Peyer's patch (tissue), 4 donors: Measurements from ENCODE around the gene CADPS. TPM values are rescaled to one million over a fixed set of nuclear protein-coding genes. Genes with fewer than 3 reads are reported as not detected.

Source experiments
- DNase-seq, 3 donors: peaks; one replicate each; pipeline ENCODE4 v3.0.0-alpha.2; 2017 to 2019
- H3K27ac ChIP-seq, 4 donors: fragments of 200-600 bp; sonication (generic); one replicate each; pipeline ENCODE4 v1.5.1; 2016 to 2019
- H3K27me3 ChIP-seq, 2 donors: fragments of 200-600 bp; sonication (generic); one replicate each; pipeline ENCODE4 v1.5.1; 2019
- H3K36me3 ChIP-seq, 3 donors: fragments of 200-600 bp; sonication (generic); one replicate each; pipeline ENCODE4 v1.5.1; 2016 to 2019
- H3K4me1 ChIP-seq, 4 donors: fragments of 200-600 bp; sonication (generic); one replicate each; pipeline ENCODE4 v1.5.1; 2016 to 2019
- H3K4me3 ChIP-seq, 4 donors: fragments of 200-600 bp; sonication (generic); 1 replicate in 3 of 4; 2 replicates in 1 of 4; pipeline ENCODE4 v1.5.1; 2016 to 2019; ENCODE audit warnings: mild to moderate bottlenecking in 1 of 4
- H3K9me3 ChIP-seq, 4 donors: fragments of 200-600 bp; sonication (generic); one replicate each; pipeline ENCODE4 v1.5.1; 2016 to 2019; ENCODE audit warnings: mild to moderate bottlenecking in 1 of 4
- POLR2A ChIP-seq, 2 donors: fragments of 450-650 bp; IDR thresholded peaks; one replicate each; pipeline ENCODE4 v1.5.1; 2017; ENCODE audit warnings: antibody characterized with exemption in 2 of 2, mild to moderate bottlenecking in 2 of 2, moderate library complexity in 2 of 2
- total RNA-seq, 4 donors: library from RNA; depleted of rRNA; stranded (reverse); fragments of >200 nt; gene quantifications; one replicate each; pipeline ENCODE4 v1.1.0, GENCODE V29; 2016
- TF ChIP-seq, protein P1 (sequence below), 6 experiments: fragments of 450-650 bp in 4 of 6; fragments of 200-600 bp in 2 of 6; sonication (generic) in 1 of 6; IDR thresholded peaks; one replicate each; pipeline ENCODE4 v1.5.1; 2017 to 2019; ENCODE audit warnings: antibody characterized with exemption in 6 of 6, mild to moderate bottlenecking in 3 of 6, moderate library complexity in 1 of 6

CADPS gene
- total RNA-seq, 4 donors from 2014 or later, result 6.4 to 29.7 (median 18.1) TPM

DNA sequence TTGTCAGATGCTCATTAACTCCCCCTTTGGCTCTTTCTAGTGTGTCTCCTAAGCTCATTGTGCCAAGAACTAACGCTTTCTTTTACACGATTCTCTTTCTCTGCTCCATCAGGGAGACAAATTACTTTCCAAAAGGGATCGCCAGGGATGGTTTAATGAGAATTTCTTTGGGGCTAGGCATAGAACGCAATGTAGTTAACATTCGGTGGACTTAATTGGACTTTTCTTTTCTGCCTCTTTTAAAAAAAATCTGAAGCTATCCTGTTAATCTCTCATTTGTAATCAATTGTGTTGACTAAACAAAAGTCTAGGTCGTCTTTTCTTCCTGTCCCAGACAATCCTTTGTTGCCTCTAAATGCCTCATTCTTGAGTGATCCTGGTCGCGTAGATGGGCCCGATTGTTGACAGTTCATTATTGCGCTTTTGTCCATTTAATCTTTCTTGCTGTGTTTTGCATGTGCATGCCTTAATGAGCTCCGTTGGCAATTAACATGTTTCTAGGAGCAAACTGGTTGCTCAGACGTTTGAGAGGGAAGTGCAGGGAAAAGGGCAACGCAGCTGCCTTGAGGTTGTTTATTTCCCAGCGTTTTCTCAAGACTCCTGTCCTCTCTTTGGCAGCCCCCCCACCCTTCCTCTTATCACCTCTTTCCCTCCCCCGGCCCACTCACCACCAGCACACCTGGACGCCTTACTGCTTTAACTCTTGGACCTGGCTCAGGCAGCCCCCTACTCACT lies 509.7 kb downstream of the CADPS start:
- Histone ChIP-seq H3K27ac (no peak overlapping the region), H3K4me3 (no peak overlapping the region), H3K4me1 (peaks cover 0 to 7% (median 0%) of the 10 kb centered on the region in 4 donors), H3K36me3 (no peaks in the 10 kb centered on the region), H3K9me3 (no peaks in the 10 kb centered on the region), H3K27me3 (peaks cover 0 to 35% of the 10 kb centered on the region in 2 donors)
- TF ChIP-seq, protein P1, sequence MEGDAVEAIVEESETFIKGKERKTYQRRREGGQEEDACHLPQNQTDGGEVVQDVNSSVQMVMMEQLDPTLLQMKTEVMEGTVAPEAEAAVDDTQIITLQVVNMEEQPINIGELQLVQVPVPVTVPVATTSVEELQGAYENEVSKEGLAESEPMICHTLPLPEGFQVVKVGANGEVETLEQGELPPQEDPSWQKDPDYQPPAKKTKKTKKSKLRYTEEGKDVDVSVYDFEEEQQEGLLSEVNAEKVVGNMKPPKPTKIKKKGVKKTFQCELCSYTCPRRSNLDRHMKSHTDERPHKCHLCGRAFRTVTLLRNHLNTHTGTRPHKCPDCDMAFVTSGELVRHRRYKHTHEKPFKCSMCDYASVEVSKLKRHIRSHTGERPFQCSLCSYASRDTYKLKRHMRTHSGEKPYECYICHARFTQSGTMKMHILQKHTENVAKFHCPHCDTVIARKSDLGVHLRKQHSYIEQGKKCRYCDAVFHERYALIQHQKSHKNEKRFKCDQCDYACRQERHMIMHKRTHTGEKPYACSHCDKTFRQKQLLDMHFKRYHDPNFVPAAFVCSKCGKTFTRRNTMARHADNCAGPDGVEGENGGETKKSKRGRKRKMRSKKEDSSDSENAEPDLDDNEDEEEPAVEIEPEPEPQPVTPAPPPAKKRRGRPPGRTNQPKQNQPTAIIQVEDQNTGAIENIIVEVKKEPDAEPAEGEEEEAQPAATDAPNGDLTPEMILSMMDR (IDR thresholded peaks at IDR 0.05), result no peak
- TF ChIP-seq POLR2A (IDR thresholded peaks at IDR 0.05), result no peak
- no peak for DNase-seq

DNA sequence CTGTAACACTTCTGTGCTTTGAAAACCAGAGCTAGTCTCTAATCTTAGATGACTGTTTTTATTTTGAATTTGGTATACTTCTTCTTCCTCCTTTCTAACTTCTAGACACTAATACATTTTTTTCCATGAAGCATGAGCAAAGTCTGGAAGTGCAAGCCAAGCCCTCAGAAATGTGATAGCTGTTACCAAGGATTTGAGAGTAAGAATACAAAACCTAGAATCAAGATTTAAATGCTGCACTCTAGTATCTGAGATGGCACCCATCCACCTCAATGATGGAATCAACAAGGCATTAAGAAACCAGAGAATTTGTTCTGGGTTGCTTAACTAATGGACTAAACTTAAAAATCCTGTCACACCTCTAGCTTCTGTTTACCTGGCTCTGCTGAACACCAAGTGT lies 511.0 kb downstream of the CADPS start:
- Histone ChIP-seq H3K9me3 (no peaks in the 10 kb centered on the region), H3K27ac (no peak overlapping the region), H3K4me3 (no peak overlapping the region), H3K4me1 (peaks cover 0 to 3% (median 0%) of the 10 kb centered on the region in 4 donors), H3K27me3 (peaks cover 0 to 23% of the 10 kb centered on the region in 2 donors), H3K36me3 (no peaks in the 10 kb centered on the region)
- no peak for DNase-seq
- TF ChIP-seq POLR2A (IDR thresholded peaks at IDR 0.05), result no peak
- TF ChIP-seq, protein P1 (IDR thresholded peaks at IDR 0.05), result no peak

DNA sequence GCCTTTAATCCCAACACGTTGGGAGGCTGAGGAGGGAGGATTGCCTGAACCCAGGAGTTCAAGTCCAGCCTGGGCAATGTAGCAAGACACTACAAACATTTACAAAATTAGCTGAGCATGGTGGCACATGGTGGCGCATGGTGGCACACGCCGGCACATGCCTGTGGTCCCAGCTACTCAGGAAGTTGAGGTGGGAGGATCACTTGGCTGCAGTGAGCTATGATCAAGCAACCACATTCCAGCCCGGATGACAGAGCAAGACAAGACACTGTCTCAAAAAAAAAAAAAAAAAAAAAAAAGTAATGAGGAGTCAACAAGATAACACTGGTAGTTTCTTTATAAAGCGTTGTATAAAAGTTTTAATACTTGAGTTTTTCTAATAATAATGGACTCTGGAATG lies 511.9 kb downstream of the CADPS start:
- Histone ChIP-seq H3K4me3 (no peak overlapping the region), H3K36me3 (no peaks in the 10 kb centered on the region), H3K9me3 (no peaks in the 10 kb centered on the region), H3K27ac (no peak overlapping the region), H3K4me1 (no peaks in the 10 kb centered on the region), H3K27me3 (peaks cover 0 to 14% of the 10 kb centered on the region in 2 donors)
- TF ChIP-seq, protein P1 (IDR thresholded peaks at IDR 0.05), result no peak
- TF ChIP-seq POLR2A (IDR thresholded peaks at IDR 0.05), result no peak
- no peak for DNase-seq

DNA sequence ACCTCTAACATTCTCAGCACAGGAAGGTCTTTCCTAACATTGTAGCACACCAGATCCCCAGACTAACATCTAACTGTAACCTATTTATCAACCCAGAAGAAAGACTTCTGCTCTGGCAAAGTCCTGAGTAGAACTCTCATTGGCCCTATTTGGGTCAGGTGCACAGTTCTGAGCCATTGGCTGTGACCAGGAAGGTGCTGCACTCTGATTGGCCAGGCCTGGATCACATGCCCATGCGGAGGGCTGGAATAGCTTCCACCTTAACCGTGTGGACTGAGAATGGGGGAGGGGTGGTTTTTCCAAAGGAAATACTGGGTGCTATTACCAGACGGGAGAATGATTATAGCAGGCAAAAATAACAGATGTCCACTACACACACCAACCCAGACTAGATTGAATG lies 513.4 kb downstream of the CADPS start:
- no peak overlapping the region for H3K4me3 ChIP-seq

DNA sequence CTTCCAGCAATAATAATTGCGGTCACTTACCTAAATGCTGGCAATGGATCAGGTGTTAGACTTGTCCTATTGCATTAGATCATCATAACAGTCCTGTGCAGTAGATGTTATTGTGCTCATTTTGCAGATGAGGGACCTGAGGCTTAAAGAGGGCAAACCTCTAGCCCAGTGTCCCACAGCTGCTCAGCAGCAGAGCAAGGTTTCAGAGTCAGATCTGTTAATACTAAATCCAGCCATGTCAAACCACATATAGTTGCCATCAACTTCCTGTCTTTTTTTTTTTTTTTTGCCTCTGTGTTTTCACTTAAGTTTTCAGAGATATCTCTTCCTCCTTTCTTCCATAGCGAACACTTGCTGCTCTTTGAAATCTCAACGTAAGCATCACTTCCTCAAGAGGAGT lies 514.0 kb downstream of the CADPS start:
- no peaks in the 10 kb centered on the region for H3K36me3 ChIP-seq
- no peaks in the 10 kb centered on the region for H3K27me3 ChIP-seq
- no peaks in the 10 kb centered on the region for H3K9me3 ChIP-seq
- TF ChIP-seq, protein P1 (IDR thresholded peaks at IDR 0.05), result no peak
- TF ChIP-seq POLR2A (IDR thresholded peaks at IDR 0.05), result no peak
- H3K4me1 ChIP-seq, result no peaks in the 10 kb centered on the region
- no peak overlapping the region for H3K27ac ChIP-seq
- no peak for DNase-seq
- H3K4me3 ChIP-seq, result no peak overlapping the region

More for the DNA sequence above, 513.4 kb downstream of the CADPS start:
- Histone ChIP-seq H3K27me3 (peaks cover 0 to 1% of the 10 kb centered on the region in 2 donors), H3K9me3 (no peaks in the 10 kb centered on the region), H3K36me3 (no peaks in the 10 kb centered on the region), H3K27ac (no peak overlapping the region), H3K4me1 (no peaks in the 10 kb centered on the region)
- TF ChIP-seq, protein P1 (IDR thresholded peaks at IDR 0.05), result no peak
- TF ChIP-seq POLR2A (IDR thresholded peaks at IDR 0.05), result no peak
- no peak for DNase-seq
